ENCODE results near the gene TCEAL1. TPM values are rescaled to one million over a fixed set of nuclear protein-coding genes. Genes with fewer than 3 reads are reported as not detected.
"Not testable (repeated sequence)": the region's sequence is repeated elsewhere in the genome, so short reads cannot be mapped to it uniquely, and the experiment has no call there.

TCEAL1 gene
- total RNA-seq, 2 donors from 2014 or later: 4.5 to 4.8 TPM

GRCh38 chrX:103651151-103651773, 22.5 kb downstream of the TCEAL1 start:
- Histone ChIP-seq H3K9ac (ENCODE audit: extremely low read depth, low read length, poor library complexity, severe bottlenecking) (no peak overlapping the region), H3K27ac (ENCODE audit: low read depth, low read length) (no peak overlapping the region), H3K9me3 (ENCODE audit: control insufficient read depth, low read length) (no peaks in the 10 kb centered on the region), H3K27me3 (ENCODE audit: control insufficient read depth, insufficient read depth, low read length, poor library complexity, severe bottlenecking) (no peaks in the 10 kb centered on the region), H3K4me1 (ENCODE audit: control insufficient read depth, insufficient read depth, low read length) (no peaks in the 10 kb centered on the region), H3K36me3 (ENCODE audit: control insufficient read depth, insufficient read depth, low read length) (no peaks in the 10 kb centered on the region), H3K4me3 (ENCODE audit: low read length) (no peak overlapping the region)
- H3K27me3 Mint-ChIP-seq (ENCODE audit: insufficient read depth): peaks cover 6% of the 10 kb centered on the region
- H3K36me3 Mint-ChIP-seq (ENCODE audit: low read depth): no peaks in the 10 kb centered on the region
- no peak overlapping the region for H3K4me3 Mint-ChIP-seq
- H3K27ac Mint-ChIP-seq: no peak overlapping the region
- peaks cover 9% of the 10 kb centered on the region for H3K9me3 Mint-ChIP-seq
- TF ChIP-seq, protein P1, sequence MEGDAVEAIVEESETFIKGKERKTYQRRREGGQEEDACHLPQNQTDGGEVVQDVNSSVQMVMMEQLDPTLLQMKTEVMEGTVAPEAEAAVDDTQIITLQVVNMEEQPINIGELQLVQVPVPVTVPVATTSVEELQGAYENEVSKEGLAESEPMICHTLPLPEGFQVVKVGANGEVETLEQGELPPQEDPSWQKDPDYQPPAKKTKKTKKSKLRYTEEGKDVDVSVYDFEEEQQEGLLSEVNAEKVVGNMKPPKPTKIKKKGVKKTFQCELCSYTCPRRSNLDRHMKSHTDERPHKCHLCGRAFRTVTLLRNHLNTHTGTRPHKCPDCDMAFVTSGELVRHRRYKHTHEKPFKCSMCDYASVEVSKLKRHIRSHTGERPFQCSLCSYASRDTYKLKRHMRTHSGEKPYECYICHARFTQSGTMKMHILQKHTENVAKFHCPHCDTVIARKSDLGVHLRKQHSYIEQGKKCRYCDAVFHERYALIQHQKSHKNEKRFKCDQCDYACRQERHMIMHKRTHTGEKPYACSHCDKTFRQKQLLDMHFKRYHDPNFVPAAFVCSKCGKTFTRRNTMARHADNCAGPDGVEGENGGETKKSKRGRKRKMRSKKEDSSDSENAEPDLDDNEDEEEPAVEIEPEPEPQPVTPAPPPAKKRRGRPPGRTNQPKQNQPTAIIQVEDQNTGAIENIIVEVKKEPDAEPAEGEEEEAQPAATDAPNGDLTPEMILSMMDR (conservative IDR thresholded peaks at IDR 0.05): no peak
- WGBS, 2 experiments (ENCODE audit: insufficient coverage in 1 of 2, insufficient read length in 1 of 2): 91% methylated on average over 2 of the region's 2 CpGs; no CpG with 5 or more reads in 1 of the 2 experiments
- DNase-seq: no peak
- H3K4me1 Mint-ChIP-seq: no peaks in the 10 kb centered on the region

GRCh38 chrX:103655230-103656000, 26.6 kb downstream of the TCEAL1 start:
- H3K27me3 ChIP-seq (ENCODE audit: control insufficient read depth, insufficient read depth, low read length, poor library complexity, severe bottlenecking); H3K36me3 ChIP-seq (ENCODE audit: control insufficient read depth, insufficient read depth, low read length); H3K9ac ChIP-seq (ENCODE audit: extremely low read depth, low read length, poor library complexity, severe bottlenecking); H3K36me3 Mint-ChIP-seq (ENCODE audit: low read depth); H3K4me1 Mint-ChIP-seq; H3K9me3 Mint-ChIP-seq; H3K9me3 ChIP-seq (ENCODE audit: control insufficient read depth, low read length); H3K4me3 ChIP-seq (ENCODE audit: low read length); H3K27ac Mint-ChIP-seq; H3K27ac ChIP-seq (ENCODE audit: low read depth, low read length); H3K4me3 Mint-ChIP-seq; DNase-seq; H3K4me1 ChIP-seq (ENCODE audit: control insufficient read depth, insufficient read depth, low read length): not testable (repeated sequence)
- H3K27me3 Mint-ChIP-seq (ENCODE audit: insufficient read depth): peaks cover 12% of the 10 kb centered on the region
- 98 to 100% methylated on average over 1 to 4 of the region's 7 CpGs for WGBS, 2 experiments (ENCODE audit: insufficient coverage in 1 of 2, insufficient read length in 1 of 2)

GRCh38 chrX:103656617-103657016, 27.8 kb downstream of the TCEAL1 start:
- Mint-ChIP-seq H3K27ac (no peak overlapping the region), H3K36me3 (ENCODE audit: low read depth) (no peaks in the 10 kb centered on the region), H3K9me3 (peaks cover 5% of the 10 kb centered on the region), H3K27me3 (ENCODE audit: insufficient read depth) (peaks cover 12% of the 10 kb centered on the region), H3K4me3 (no peak overlapping the region), H3K4me1 (no peaks in the 10 kb centered on the region)
- H3K4me1 ChIP-seq (ENCODE audit: control insufficient read depth, insufficient read depth, low read length): no peaks in the 10 kb centered on the region
- H3K9me3 ChIP-seq (ENCODE audit: control insufficient read depth, low read length): no peaks in the 10 kb centered on the region
- H3K27me3 ChIP-seq (ENCODE audit: control insufficient read depth, insufficient read depth, low read length, poor library complexity, severe bottlenecking): no peaks in the 10 kb centered on the region
- H3K36me3 ChIP-seq (ENCODE audit: control insufficient read depth, insufficient read depth, low read length): no peaks in the 10 kb centered on the region
- no peak overlapping the region for H3K4me3 ChIP-seq (ENCODE audit: low read length)
- no peak overlapping the region for H3K27ac ChIP-seq (ENCODE audit: low read depth, low read length)
- TF ChIP-seq, protein P1 (conservative IDR thresholded peaks at IDR 0.05): no peak
- no peak for DNase-seq
- no peak overlapping the region for H3K9ac ChIP-seq (ENCODE audit: extremely low read depth, low read length, poor library complexity, severe bottlenecking)
- 64% methylated on average over 3 of the region's 3 CpGs; no CpG with 5 or more reads in 1 of the 2 experiments for WGBS, 2 experiments (ENCODE audit: insufficient coverage in 1 of 2, insufficient read length in 1 of 2)

- H3K27ac Mint-ChIP-seq; H3K9me3 Mint-ChIP-seq; H3K4me1 Mint-ChIP-seq; H3K36me3 Mint-ChIP-seq (ENCODE audit: low read depth); H3K9ac ChIP-seq (ENCODE audit: extremely low read depth, low read length, poor library complexity, severe bottlenecking); H3K4me1 ChIP-seq (ENCODE audit: control insufficient read depth, insufficient read depth, low read length); H3K9me3 ChIP-seq (ENCODE audit: control insufficient read depth, low read length); H3K27ac ChIP-seq (ENCODE audit: low read depth, low read length); H3K4me3 Mint-ChIP-seq; DNase-seq; H3K27me3 ChIP-seq (ENCODE audit: control insufficient read depth, insufficient read depth, low read length, poor library complexity, severe bottlenecking); H3K36me3 ChIP-seq (ENCODE audit: control insufficient read depth, insufficient read depth, low read length); H3K4me3 ChIP-seq (ENCODE audit: low read length): not testable (repeated sequence)
- WGBS, 2 experiments (ENCODE audit: insufficient coverage in 1 of 2, insufficient read length in 1 of 2): 92 to 100% methylated on average over 1 to 2 of the region's 2 CpGs
- H3K27me3 Mint-ChIP-seq (ENCODE audit: insufficient read depth): peaks cover 12% of the 10 kb centered on the region
Measured at GRCh38 chrX:103657066-103657465, 28.3 kb downstream of the TCEAL1 start.
